PFSK-1 (cell line): Measurements from ENCODE around the gene GSTP1.
A peak's percentile ranks its signal among the peaks of the same experiment; 100 is the strongest.

Source experiments
- FOXP2 ChIP-seq: optimal IDR thresholded peaks from 2 replicates; pipeline ENCODE3; 2011; ENCODE audit warnings: borderline replicate concordance, control low read depth, inconsistent platforms; ENCODE audit not compliant: insufficient read depth; ENCODE audit errors: extremely low read length, extremely low read depth
- POLR2AphosphoS5 ChIP-seq: IDR thresholded peaks from 2 replicates; pipeline ENCODE4 v1.6.1; 2012; ENCODE audit warnings: low read depth, mild to moderate bottlenecking, control low read depth, low read length, moderate library complexity
- REST ChIP-seq, 2 experiments: IDR thresholded peaks; 2 replicates each; pipeline versions ENCODE4 v1.6.1 to v1.8.0; 2011 to 2012; ENCODE audit warnings: low read depth in 2 of 2, low read length in 2 of 2, control low read depth in 1 of 2, inconsistent platforms in 1 of 2, mild to moderate bottlenecking in 1 of 2, moderate library complexity in 1 of 2; ENCODE audit not compliant: insufficient read depth in 1 of 2
- SIN3A ChIP-seq: IDR thresholded peaks from 2 replicates; pipeline ENCODE4 v1.6.1; 2012; ENCODE audit warnings: mild to moderate bottlenecking, low read length, moderate library complexity, borderline replicate concordance; ENCODE audit not compliant: insufficient read depth
- TAF1 ChIP-seq: IDR thresholded peaks from 2 replicates; pipeline ENCODE4 v1.6.1; 2012; ENCODE audit warnings: low read length, control low read depth, borderline replicate concordance; ENCODE audit not compliant: insufficient read depth

GSTP1 gene

GRCh38 chr11:67606492-67607295, 23.1 kb downstream of the GSTP1 start, which contains the start of gene NDUFV1:
NDUFV1 (plus strand) TSS chr11:67606936; CDS start chr11:67607005, 69 bp downstream.
- 0 out of 2 replicates have a peak, but pooled peaks have one; percentile 51 for TF ChIP-seq SIN3A
- peak; percentile 84 for TF ChIP-seq POLR2AphosphoS5
- peak; percentile 25 to 44; a peak in 1 of 4 replicates for TF ChIP-seq REST (IDR thresholded peaks at IDR 0.05; ENCODE audit: insufficient read depth in 1 of 2, low read depth in 2 of 2, low read length in 2 of 2)
- peak; percentile 55; the same call in 1 of the 2 replicates for TF ChIP-seq TAF1
- TF ChIP-seq FOXP2, result peak; percentile 97

- no peak for TF ChIP-seq POLR2AphosphoS5
- TF ChIP-seq TAF1, result no peak
- no peak for TF ChIP-seq FOXP2
- TF ChIP-seq REST (IDR thresholded peaks at IDR 0.05; ENCODE audit: insufficient read depth in 1 of 2, low read depth in 2 of 2, low read length in 2 of 2), result no peak
- TF ChIP-seq SIN3A, result no peak
Observed at GRCh38 chr11:67607507-67607906, 23.9 kb downstream of the GSTP1 start.

DNA sequence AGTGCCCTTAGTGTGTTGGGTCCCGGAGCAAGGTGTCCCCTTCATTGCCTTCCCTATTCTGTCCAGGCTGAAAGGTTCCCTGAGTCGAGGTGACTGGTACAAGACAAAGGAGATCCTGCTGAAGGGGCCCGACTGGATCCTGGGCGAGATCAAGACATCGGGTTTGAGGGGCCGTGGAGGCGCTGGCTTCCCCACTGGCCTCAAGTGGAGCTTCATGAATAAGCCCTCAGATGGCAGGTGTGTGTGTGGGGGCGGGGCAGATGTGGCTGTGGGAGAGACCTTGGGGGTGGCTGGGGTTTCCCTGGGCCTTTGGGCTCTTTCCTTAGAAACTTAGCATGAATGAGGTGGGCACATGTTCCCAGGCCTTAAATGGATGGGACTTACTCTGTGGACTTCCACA, 24.9 kb downstream of the GSTP1 start:
- no peak for TF ChIP-seq TAF1
- no peak for TF ChIP-seq SIN3A
- no peak for TF ChIP-seq FOXP2
- no peak for TF ChIP-seq POLR2AphosphoS5
- TF ChIP-seq REST (IDR thresholded peaks at IDR 0.05; ENCODE audit: insufficient read depth in 1 of 2, low read depth in 2 of 2, low read length in 2 of 2), result no peak

GRCh38 chr11:67609316-67609715, 25.7 kb downstream of the GSTP1 start:
- TF ChIP-seq REST (IDR thresholded peaks at IDR 0.05; ENCODE audit: insufficient read depth in 1 of 2, low read depth in 2 of 2, low read length in 2 of 2) (no peak), FOXP2 (no peak), POLR2AphosphoS5 (no peak), TAF1 (no peak), SIN3A (no peak)
